ENCODE results near the gene EP300. TPM values are rescaled to one million over a fixed set of nuclear protein-coding genes. Genes with fewer than 3 reads are reported as not detected.
A peak's percentile ranks its signal among the peaks of the same experiment; 100 is the strongest.

The EP300 gene
- polyA plus RNA-seq, 1 experiment: 13.0 TPM

DNA sequence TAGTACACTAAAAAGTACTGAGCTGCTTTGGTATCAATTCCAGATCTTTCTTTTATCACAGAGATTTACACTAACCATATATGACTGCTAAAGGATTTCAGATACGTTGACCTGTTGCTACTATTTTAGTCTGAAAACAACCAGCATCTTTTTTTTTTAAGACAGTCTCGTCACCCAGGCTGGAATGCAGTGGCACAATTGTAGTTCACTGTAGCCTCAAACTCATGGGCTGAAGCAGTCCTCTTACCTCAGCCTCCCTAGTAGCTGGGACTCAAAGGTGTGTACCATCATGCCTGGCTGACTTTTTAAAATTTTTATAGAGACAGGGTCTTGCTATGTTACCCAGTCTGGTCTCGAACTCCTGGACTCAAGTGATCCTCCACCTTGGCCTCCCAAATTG lies 88.5 kb downstream of the EP300 start:
- TF ChIP-seq, protein P1, sequence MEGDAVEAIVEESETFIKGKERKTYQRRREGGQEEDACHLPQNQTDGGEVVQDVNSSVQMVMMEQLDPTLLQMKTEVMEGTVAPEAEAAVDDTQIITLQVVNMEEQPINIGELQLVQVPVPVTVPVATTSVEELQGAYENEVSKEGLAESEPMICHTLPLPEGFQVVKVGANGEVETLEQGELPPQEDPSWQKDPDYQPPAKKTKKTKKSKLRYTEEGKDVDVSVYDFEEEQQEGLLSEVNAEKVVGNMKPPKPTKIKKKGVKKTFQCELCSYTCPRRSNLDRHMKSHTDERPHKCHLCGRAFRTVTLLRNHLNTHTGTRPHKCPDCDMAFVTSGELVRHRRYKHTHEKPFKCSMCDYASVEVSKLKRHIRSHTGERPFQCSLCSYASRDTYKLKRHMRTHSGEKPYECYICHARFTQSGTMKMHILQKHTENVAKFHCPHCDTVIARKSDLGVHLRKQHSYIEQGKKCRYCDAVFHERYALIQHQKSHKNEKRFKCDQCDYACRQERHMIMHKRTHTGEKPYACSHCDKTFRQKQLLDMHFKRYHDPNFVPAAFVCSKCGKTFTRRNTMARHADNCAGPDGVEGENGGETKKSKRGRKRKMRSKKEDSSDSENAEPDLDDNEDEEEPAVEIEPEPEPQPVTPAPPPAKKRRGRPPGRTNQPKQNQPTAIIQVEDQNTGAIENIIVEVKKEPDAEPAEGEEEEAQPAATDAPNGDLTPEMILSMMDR (IDR thresholded peaks at IDR 0.05; ENCODE audit: insufficient read depth, low read depth, low read length): no peak
- no peak for DNase-seq (ENCODE audit: low read depth)
- no peak overlapping the region for H3K4me3 ChIP-seq (ENCODE audit: low read depth, low read length)
- ChIA-PET CTCF (interaction anchor here (0.6 to 1.4 kb wide), 2 partner anchors 44 to 345 kb away, joined by 3 to 5 read pairs; no protein-coding TSS in a partner anchor), POLR2A (interaction anchor here (0.5 kb wide), 1 partner anchor 85 kb away, joined by 3 read pairs; no protein-coding TSS in a partner anchor)
- H3K27me3 ChIP-seq (ENCODE audit: control insufficient read depth, insufficient read depth, low read length): no peaks in the 10 kb centered on the region
- H3K36me3 ChIP-seq (ENCODE audit: control insufficient read depth, insufficient read depth, low read length): peaks cover 28% of the 10 kb centered on the region

DNA sequence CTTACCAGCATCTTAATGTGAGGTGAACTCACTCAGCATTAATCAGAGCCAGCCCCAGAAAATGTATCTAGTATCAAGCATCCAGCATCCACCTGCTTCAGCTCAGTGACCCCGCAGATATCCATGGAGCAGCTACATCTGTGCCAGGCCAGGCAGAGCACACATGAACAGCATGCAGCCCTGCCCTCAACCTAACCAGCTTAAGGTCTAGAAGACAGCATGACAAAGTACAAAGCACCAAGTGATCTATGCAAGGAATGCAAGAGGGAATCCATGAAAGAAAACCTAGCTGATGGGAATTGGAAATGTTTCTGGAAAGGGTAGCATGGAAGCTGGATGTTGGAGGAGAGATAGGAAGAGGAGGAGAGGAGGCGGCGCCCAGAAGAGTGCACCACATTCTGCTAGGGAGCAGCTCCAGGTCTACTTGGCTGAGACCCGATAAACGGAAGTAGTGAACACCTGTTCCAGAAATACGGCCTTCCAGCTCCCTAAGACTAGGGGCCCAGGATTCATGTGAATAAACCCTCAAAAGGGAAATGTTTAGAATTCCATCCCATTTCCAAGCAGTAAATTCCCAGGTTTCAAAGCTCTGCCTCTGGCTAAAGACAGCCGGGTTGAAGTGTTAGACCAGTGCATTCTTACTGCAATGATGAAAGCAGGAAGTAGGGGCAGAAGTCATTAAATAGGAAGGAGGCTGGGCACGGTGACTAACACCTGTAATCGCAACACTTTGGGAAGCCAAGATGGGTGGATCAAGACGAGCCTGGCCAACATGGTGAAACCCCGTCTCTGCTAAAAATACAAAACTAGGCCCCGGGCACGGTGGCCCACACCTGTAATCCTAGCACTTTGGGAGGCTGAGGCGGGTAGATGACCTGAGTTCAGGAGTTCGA lies 89.2 kb downstream of the EP300 start:
- H3K27me3 ChIP-seq (ENCODE audit: control insufficient read depth, insufficient read depth, low read length): no peaks in the 10 kb centered on the region
- peaks cover 22% of the 10 kb centered on the region for H3K36me3 ChIP-seq (ENCODE audit: control insufficient read depth, insufficient read depth, low read length)
- POLR2A ChIA-PET: interaction anchor here (0.5 to 0.7 kb wide), 2 partner anchors 64 to 85 kb away, joined by 3 read pairs; no protein-coding TSS in a partner anchor
- H3K4me3 ChIP-seq (ENCODE audit: low read depth, low read length): no peak overlapping the region
- CTCF ChIA-PET: interaction anchor here (0.6 to 1.4 kb wide), 2 partner anchors 25 to 345 kb away, joined by 3 to 5 read pairs; no protein-coding TSS in a partner anchor
- peak; percentile 60 for DNase-seq (ENCODE audit: low read depth)
- TF ChIP-seq, protein P1 (IDR thresholded peaks at IDR 0.05; ENCODE audit: insufficient read depth, low read depth, low read length): no peak

DNA sequence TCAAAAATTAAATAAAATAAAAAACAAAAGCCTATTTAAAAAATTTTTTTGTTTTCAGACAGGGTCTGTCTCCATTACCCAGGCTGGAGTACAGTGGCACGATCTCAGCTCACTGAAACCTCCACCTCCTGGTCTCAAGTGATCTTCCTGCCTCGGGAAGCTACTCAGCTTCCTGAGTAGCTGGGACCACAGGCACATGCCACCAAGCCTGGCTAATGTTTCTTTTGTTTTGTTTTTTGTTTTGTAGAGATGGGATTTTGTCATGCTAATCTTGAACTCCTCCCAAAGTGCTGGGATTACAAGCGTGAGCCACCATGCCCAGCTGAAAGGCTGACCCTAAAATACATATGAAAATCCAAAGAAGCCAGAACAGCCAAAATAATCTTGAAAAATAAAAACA lies 92.3 kb downstream of the EP300 start:
- POLR2A ChIA-PET: no interaction called here
- Histone ChIP-seq H3K27me3 (ENCODE audit: control insufficient read depth, insufficient read depth, low read length) (no peaks in the 10 kb centered on the region), H3K4me3 (ENCODE audit: low read depth, low read length) (no peak overlapping the region)

DNA sequence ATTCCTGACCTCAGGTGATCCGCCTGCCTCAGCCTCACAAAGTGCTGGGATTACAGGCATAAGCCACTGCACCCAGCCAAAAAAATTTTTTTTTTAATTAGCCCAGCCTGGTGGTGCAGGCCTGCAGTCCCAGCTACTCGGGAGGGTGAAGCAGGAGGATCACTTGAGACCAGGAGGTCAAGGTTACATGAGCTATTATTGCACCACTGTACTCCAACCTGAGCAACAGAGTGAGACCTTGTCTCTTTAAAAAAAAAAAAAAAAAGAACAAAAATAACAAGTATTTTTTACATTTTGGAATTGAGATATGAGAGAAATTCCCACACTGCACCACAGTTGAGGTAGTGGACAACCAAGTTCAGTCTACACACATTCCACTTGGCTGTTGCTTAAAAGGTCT lies 99.1 kb downstream of the EP300 start:
- no peak for DNase-seq (ENCODE audit: low read depth)
- ChIA-PET POLR2A (no interaction called here), CTCF (no interaction called here)
- Histone ChIP-seq H3K4me3 (ENCODE audit: low read depth, low read length) (no peak overlapping the region), H3K36me3 (ENCODE audit: control insufficient read depth, insufficient read depth, low read length) (no peaks in the 10 kb centered on the region), H3K27me3 (ENCODE audit: control insufficient read depth, insufficient read depth, low read length) (no peaks in the 10 kb centered on the region)
- TF ChIP-seq, protein P1 (IDR thresholded peaks at IDR 0.05; ENCODE audit: insufficient read depth, low read depth, low read length): no peak

More for the DNA sequence above, 92.3 kb downstream of the EP300 start:
- peaks cover 1% of the 10 kb centered on the region; the same call in 1 of the 2 replicates for H3K36me3 ChIP-seq (ENCODE audit: control insufficient read depth, insufficient read depth, low read length)
- CTCF ChIA-PET: interaction anchor here (0.6 kb wide), 2 partner anchors 10 to 28 kb away, joined by 3 read pairs; no protein-coding TSS in a partner anchor
- DNase-seq (ENCODE audit: low read depth): no peak
- TF ChIP-seq, protein P1 (IDR thresholded peaks at IDR 0.05; ENCODE audit: insufficient read depth, low read depth, low read length): no peak

DNA sequence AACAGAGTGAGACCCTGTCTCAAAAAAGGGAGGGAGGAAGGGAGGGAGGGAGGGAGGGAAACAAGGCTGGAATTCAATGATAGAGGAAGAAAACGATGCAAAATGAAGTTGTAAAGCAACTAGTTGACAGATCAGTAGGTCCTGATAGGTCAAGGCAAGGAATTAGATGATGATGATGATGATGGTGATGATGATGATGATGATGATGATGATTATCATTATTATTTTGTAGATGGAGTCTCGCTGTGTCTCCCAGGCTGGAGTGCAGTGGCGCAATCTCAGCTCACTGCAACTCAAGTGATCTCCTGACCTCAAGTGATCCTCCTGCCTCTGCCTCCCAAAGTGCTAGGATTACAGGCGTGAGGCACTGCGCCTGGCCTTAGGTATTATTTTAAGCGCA lies 101.4 kb downstream of the EP300 start:
- POLR2A ChIA-PET: no interaction called here
- no peaks in the 10 kb centered on the region for H3K27me3 ChIP-seq (ENCODE audit: control insufficient read depth, insufficient read depth, low read length)
- CTCF ChIA-PET: no interaction called here

More for the DNA sequence above, 101.4 kb downstream of the EP300 start:
- no peaks in the 10 kb centered on the region for H3K36me3 ChIP-seq (ENCODE audit: control insufficient read depth, insufficient read depth, low read length)
- TF ChIP-seq, protein P1 (IDR thresholded peaks at IDR 0.05; ENCODE audit: insufficient read depth, low read depth, low read length): no peak
- H3K4me3 ChIP-seq (ENCODE audit: low read depth, low read length): no peak overlapping the region
- DNase-seq (ENCODE audit: low read depth): no peak
